GM21367 (cell line): ENCODE results near the gene GUCD1.
"Not testable (repeated sequence)": the region's sequence is repeated elsewhere in the genome, so short reads cannot be mapped to it uniquely, and the experiment has no call there.

Experiments
- ATAC-seq: cut with Tn5 transposase; IDR thresholded peaks from one replicate; pipeline ENCODE4 v1.9.1; 2021; ENCODE audit not compliant: unreplicated experiment

GUCD1 gene

GRCh38 chr22:24532075-24532474, 22.9 kb downstream of the GUCD1 start:
- no peak for ATAC-seq

GRCh38 chr22:24530968-24531367, 24.0 kb downstream of the GUCD1 start:
- ATAC-seq: not testable (repeated sequence)

GRCh38 chr22:24529898-24530297, 25.0 kb downstream of the GUCD1 start:
- no peak for ATAC-seq

GRCh38 chr22:24526191-24526590, 28.7 kb downstream of the GUCD1 start:
- no peak for ATAC-seq

GRCh38 chr22:24525416-24526037, 29.4 kb downstream of the GUCD1 start:
- no peak for ATAC-seq

- ATAC-seq: no peak
Measured at GRCh38 chr22:24523873-24524272, 31.1 kb downstream of the GUCD1 start.

GRCh38 chr22:24521791-24522245, 33.1 kb downstream of the GUCD1 start:
- ATAC-seq: no peak

- no peak for ATAC-seq
Measured at GRCh38 chr22:24519496-24519895, 35.4 kb downstream of the GUCD1 start.

- ATAC-seq: no peak
Measured at GRCh38 chr22:24518771-24519485, 36.0 kb downstream of the GUCD1 start.

GRCh38 chr22:24518228-24518627, 36.7 kb downstream of the GUCD1 start:
- ATAC-seq: no peak

- no peak for ATAC-seq
Measured at GRCh38 chr22:24517446-24517845, 37.5 kb downstream of the GUCD1 start.

GRCh38 chr22:24516301-24516737, 38.6 kb downstream of the GUCD1 start:
- no peak for ATAC-seq

- ATAC-seq: no peak
Measured at GRCh38 chr22:24515027-24515338, 40.0 kb downstream of the GUCD1 start.

GRCh38 chr22:24514241-24515026, 40.5 kb downstream of the GUCD1 start:
- ATAC-seq: no peak

GRCh38 chr22:24513378-24514240, 41.3 kb downstream of the GUCD1 start:
- ATAC-seq: no peak

GRCh38 chr22:24512043-24512442, 42.9 kb downstream of the GUCD1 start:
- ATAC-seq: no peak

- no peak for ATAC-seq
Measured at GRCh38 chr22:24510637-24511625, 44.0 kb downstream of the GUCD1 start.

- no peak for ATAC-seq
Measured at GRCh38 chr22:24507716-24508115, 47.2 kb downstream of the GUCD1 start.

- ATAC-seq: no peak
Measured at GRCh38 chr22:24506802-24507438, 48.0 kb downstream of the GUCD1 start.
